Stimulated activated CD8-positive, alpha-beta memory T cell treated with anti-CD3 and anti-CD28 coated beads, Interleukin-12 subunit alpha, Interleukin-12 subunit beta, amount 100 ng/mL, for 24 hours (primary cell): ENCODE data around the gene ANGPTL4.
"Not testable (repeated sequence)": the region's sequence is repeated elsewhere in the genome, so short reads cannot be mapped to it uniquely, and the experiment has no call there.

Experiments used
- DNase-seq: peaks from one replicate; pipeline ENCODE4 v3.0.0-alpha.2; 2020; ENCODE audit errors: extremely low read depth

ANGPTL4 gene

GRCh38 chr19:8361921-8362793 lies 1.8 kb upstream of the ANGPTL4 start:
- DNase-seq: no peak

GRCh38 chr19:8366121-8366581 lies 2.2 kb downstream of the ANGPTL4 start:
- DNase-seq: no peak

GRCh38 chr19:8366961-8367326 lies 3.0 kb downstream of the ANGPTL4 start:
- no peak for DNase-seq

GRCh38 chr19:8367327-8368001 lies 3.5 kb downstream of the ANGPTL4 start:
- DNase-seq: no peak

GRCh38 chr19:8370176-8371010 lies 6.4 kb downstream of the ANGPTL4 start:
- no peak for DNase-seq

GRCh38 chr19:8371011-8371804 lies 7.3 kb downstream of the ANGPTL4 start:
- DNase-seq: no peak

GRCh38 chr19:8373867-8374813 lies 10.2 kb downstream of the ANGPTL4 start:
- no peak for DNase-seq

- DNase-seq: not testable (repeated sequence)
Observed at GRCh38 chr19:8375766-8376165, 11.8 kb downstream of the ANGPTL4 start.

GRCh38 chr19:8376373-8376974 lies 12.5 kb downstream of the ANGPTL4 start:
- not testable (repeated sequence) for DNase-seq

- no peak for DNase-seq
Observed at GRCh38 chr19:8377598-8377997, 13.6 kb downstream of the ANGPTL4 start.

- not testable (repeated sequence) for DNase-seq
Observed at GRCh38 chr19:8379156-8379891, 15.4 kb downstream of the ANGPTL4 start.

GRCh38 chr19:8384569-8384968 lies 20.6 kb downstream of the ANGPTL4 start:
- DNase-seq: not testable (repeated sequence)

- DNase-seq: not testable (repeated sequence)
Observed at GRCh38 chr19:8385103-8385502, 21.1 kb downstream of the ANGPTL4 start.

- not testable (repeated sequence) for DNase-seq
Observed at GRCh38 chr19:8385566-8385965, 21.6 kb downstream of the ANGPTL4 start.

GRCh38 chr19:8386419-8386818 lies 22.5 kb downstream of the ANGPTL4 start:
- DNase-seq: not testable (repeated sequence)

- no peak for DNase-seq
Observed at GRCh38 chr19:8386990-8387389, 23.0 kb downstream of the ANGPTL4 start.

- no peak for DNase-seq
Observed at GRCh38 chr19:8387688-8388611, 24.0 kb downstream of the ANGPTL4 start.

GRCh38 chr19:8388612-8388958 lies 24.6 kb downstream of the ANGPTL4 start:
- no peak for DNase-seq
